Measurements from ENCODE around the gene FZD8.

- TF ChIP-seq CTCF (IDR thresholded peaks at IDR 0.05), result no peak
- TF ChIP-seq POLR2AphosphoS5 (IDR thresholded peaks at IDR 0.05; ENCODE audit: low read depth, low read length), result no peak
- TF ChIP-seq REST (IDR thresholded peaks at IDR 0.05; ENCODE audit: insufficient read depth in 1 of 2, low read depth in 2 of 2, low read length in 1 of 2), result no peak
- no peak for TF ChIP-seq TCF7L2 (IDR thresholded peaks at IDR 0.05; ENCODE audit: low read depth, low read length)
Observed at GRCh38 chr10:35659456-35659855, 17.4 kb upstream of the FZD8 start.
